CD4-positive, alpha-beta T cell treated with Interferon alpha-2 for 1 hour (primary cell): ENCODE data around the gene FSD1L.

Experiments used
- DNase-seq, 2 donors: peaks; one replicate each; pipeline ENCODE4 v3.0.0-alpha.2; 2020 to 2022

The FSD1L gene

DNA sequence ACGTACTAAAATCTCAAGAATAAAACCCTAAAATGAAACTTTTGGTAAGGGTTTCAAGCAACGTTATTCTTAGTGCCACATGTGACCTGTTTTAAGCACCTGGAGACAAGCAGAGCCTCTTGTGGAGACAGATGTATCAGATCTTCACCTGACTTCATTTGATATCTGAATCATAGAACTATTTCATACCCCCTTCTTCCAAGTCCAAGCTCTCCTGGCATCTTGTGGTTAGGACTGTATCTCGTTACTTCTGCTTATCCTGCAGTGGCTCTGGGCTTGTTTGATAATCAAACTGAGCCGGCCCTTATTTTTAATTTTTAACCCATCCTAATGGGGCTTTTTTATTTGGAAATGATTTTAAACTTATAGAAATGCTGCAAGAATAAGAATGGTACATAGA is 11.1 kb upstream of the FSD1L start:
- no peak for DNase-seq

DNA sequence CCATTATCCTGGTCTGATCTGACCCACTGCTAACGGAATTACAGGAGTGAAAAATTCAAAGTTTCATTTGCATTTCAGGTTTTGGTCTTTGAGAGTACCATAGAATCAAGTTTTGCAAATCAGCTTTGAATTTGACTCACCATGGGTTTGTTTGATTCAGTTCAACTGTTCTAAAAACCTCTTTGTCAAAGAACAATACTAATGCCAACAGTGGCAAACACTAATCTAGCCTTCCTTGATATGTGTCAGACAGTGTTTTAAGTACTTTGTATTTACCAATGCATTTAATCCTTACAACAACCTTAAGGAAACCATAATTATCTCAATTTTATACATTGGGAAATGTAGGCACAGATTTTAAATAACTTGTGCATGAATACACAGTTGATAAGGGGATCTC is 10.1 kb upstream of the FSD1L start:
- no peak for DNase-seq

DNA sequence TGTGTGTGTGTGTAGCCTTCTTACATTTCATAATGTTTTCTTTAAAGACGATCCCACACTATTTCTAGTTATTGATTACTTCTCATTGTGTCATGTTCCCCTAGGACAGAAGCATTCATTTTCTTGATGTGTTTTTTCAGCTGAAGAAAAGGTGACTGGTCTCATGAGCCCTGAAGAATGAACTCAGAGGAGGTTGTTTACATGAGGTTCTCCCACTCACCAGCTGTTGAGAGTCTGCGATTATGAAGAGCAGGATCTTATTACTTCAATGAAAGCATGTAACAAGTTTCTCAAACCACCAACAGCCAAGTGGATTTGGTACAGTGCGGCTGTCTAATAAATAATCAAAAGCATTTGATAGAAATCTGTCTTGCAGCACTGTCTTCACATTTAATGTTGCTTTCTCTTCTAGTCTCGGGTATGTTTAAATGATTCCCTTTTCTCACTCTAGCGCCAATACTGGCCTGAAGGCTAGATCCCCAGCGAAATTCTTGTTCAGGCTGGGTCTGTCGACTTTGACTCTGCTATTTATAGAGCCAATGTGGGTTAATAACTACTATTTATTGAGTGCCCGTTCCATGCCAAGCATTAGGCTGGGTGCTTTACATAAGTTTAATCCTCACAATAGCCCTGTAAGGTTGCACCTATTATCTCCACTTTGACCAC is 9.6 kb upstream of the FSD1L start:
- no peak for DNase-seq

DNA sequence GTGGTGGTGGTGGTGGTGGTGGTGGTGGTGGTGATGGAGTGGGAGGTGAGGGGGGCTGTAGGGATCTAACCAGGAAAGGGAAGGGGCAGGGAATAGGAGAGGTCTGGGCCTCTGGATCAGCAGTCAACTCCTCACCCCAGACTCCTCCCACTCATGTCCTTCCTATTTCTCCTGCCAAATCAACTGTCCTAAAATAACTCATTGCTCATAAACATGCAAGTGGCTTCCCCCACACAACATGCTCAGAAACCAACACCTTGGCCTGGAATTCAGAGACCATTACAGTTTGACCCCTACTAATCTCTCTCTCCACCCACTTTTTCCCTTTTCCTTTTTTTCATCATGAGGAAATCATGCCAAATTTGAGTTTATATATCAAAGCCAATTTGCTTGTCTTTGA is 8.4 kb upstream of the FSD1L start:
- no peak for DNase-seq

DNA sequence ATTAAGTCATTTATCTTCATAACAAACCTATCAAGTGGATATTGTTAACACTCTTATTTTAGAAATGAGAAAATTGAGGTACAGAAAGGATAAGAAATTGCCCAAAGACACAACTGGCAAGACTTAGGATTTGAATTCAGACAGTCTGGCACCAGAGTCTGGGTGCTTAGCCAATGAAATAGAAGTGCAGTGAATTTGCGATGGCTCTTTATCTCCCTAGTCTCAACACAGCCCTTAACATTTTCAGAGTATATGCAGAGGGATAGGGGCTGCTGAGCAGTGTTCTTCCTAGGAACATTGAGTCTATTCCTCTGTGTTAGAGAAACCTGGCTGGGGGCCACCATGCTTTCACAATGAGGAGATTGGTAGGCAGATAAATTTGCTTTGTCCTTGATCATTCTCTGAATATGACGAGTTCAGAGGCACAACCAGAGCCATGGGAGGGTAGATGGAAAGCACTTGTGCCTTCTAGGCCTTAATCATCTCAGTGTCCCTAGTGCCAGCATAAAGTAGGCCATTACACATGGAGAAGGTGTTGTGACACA is 6.1 kb upstream of the FSD1L start:
- DNase-seq = no peak

DNA sequence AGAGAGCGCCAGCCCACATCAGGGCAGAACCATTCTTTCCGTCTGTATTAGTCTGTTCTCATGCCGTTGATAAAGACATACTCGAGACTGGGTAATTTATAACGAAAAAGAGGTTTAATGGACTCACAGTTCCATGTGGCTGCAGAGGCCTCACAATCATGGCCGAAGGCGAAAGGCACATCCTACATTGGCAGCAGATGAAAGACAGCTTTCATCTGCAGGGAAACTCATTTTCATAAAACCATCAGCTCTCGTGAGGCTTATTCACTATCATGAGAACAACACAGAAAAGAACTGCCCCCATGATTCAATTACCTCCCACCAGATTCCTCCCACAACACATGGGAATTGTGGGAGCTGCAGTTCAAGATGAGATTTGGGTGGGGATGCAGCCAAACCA is 4.7 kb upstream of the FSD1L start:
- DNase-seq = no peak

DNA sequence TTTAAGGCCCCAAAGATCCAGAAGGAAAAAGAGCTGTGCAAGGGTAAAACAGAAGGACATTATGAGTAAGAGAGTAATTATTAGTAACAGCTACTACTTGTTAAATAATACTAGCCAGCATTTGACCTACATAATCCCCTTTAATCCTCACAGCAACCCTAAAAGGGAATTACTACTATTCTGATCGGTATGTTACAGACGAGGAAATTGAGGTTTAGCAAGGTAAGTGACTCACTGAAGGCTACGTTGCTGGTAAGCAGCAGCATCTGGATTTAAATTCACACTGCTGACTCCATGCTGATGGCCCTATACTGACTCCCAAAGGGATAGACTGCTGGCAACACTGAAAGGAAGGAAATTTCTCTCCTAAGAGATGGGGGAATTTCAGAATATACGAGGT is 3.7 kb upstream of the FSD1L start:
- DNase-seq = no peak

DNA sequence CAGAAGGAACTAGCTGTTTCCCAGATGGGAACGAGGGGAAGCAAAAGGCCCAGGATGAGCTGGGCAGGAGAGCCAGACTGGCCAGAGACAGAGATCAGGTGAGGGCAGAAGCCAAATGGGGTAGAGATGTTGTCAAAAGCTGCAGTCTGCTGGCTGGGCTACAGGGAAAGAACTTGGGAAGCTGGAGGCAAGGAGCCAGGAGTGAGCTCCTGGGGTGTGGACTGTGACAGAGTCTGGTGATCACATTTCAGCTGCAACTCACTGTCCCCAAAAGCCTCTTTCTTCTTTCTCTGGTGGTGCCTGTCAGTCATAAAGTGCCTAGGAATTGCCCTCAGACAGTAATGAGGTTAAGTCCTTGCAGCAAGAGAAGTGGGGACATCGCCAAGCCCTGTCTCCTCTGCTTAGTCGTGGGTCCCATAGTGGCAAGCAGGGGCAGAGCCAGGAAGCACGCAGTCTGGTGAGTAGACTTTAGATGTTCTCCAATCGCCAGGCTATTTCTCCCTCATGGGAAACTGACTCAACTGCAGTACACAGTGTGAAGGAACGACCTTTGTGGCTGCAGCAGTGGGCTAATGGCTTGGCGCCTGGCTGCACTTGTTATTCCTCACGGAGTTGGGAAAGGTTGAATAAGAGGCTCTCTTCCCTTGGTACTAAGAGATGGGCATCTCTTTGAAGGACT is 2.5 kb upstream of the FSD1L start:
- no peak for DNase-seq

DNA sequence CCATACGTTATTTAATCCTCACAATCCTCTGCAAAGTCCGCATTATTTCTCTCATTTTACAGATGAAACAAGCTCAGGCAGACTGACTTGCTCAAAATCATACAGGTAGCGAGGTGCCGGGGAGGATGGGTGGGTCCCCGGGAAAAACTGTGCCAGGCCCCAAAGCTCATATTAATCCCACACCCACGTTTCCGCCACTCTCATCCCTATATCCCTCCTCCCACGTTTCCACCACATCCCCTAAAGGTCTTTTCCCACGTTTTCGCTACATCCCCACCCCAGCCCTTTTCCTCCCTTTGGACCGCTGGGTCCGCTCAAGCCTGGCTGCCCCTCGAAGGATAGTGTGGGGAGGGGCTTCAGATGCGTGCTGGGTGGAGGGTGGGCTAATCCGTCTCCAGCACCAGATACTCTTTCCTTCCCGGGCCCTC is 434 bp upstream of the FSD1L start:
- no peak for DNase-seq

DNA sequence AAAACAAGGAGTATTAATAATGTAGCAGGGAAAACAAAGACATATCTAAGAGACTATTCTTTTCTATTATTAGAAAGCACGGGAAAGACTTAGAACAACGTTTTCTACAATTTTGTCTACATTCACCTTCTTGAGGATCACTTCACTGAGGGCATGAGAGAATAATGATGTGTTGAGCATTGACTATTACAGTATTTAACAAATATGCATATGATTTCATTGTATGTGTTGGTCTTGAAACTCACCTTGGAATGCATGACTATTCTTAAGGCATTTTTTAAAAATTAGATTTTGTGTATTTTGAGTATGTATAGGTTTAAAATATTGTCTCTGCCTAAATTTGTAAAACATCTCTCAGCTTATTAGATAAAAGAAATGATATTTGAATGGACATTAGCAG is 1.2 kb downstream of the FSD1L start:
- no peak for DNase-seq

DNA sequence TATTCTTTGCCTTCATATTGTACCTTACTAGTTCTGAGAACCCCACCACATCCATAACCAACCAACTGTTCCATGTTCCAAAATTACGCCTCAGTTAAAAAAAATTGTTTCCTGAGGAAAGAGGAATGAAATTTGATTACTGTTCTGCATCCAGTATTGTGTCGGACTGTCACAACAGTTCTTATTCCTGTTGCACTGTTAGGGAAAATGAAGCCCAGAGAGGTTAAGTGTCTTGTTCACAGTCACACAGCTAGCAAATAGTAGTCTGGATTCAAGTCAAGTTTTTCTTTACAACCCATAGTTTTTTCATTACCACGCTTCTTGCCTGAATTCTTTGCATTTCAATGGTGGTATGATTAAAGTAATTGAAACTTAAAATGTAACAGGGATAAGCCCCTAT is 4.4 kb downstream of the FSD1L start:
- no peak for DNase-seq

DNA sequence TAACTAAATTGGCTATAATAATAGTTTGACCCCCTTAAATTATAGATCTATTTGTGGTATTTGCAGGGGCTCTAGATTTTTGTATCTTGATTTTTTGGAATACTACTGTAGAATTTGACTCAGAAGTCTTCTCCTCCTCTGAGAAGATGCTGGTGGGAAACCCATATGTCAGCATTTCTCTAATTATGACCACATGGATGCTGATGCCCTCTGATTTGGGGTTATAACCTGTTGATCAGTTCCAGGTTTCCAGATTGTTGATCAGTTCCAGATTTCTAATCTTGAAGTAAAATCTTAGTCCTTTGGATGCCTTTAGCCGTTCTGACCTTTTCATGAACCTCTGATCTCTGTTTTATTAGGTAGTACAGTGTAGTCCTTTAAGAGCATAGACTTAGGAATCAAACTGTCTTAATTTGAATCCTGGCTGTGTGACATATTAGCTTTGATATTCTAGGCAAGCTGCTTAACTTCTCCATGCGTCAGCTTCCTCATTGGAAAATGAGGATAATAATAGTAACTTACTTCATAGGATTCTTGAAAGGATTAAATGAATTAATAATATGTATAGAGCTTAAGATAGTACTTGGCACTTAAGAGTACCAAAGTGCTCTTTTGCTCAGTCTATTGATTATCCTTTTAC is 8.1 kb downstream of the FSD1L start:
- no peak for DNase-seq

DNA sequence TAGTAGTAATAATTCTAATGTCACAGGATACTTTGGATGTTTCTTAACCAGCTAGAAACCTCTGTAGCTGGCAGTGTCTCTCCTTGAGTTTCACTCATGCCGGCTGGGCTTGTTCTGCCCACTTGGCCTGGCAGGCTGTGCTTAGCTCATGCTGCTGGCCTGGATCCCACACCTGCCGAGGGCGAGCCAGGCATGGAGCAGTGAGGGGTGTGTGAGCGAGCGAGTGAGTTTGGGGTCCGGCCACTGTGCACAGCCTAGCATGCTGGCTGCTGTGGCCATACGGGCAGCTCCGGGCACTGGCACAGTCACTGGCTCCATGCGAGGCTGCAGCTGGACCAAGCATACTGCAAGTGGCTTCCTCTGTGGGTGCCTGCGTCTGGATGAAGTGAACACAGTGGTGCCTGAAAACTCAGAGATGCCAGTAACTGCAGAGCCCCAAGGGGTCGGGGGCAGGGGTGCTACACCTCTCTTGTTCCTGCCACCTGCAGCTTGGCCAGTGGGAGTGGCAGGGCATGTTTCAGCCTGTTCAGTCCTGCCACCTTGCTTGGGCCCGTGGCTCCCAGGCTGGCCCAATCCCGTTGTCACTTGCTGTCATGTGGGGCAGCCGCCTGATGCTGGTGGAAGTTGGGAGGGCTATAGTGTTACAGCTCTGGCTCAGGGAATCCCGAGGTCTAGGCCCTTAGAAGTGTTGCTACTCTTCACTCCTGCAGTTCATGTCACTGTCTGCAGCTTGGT is 9.9 kb downstream of the FSD1L start:
- DNase-seq = no peak

DNA sequence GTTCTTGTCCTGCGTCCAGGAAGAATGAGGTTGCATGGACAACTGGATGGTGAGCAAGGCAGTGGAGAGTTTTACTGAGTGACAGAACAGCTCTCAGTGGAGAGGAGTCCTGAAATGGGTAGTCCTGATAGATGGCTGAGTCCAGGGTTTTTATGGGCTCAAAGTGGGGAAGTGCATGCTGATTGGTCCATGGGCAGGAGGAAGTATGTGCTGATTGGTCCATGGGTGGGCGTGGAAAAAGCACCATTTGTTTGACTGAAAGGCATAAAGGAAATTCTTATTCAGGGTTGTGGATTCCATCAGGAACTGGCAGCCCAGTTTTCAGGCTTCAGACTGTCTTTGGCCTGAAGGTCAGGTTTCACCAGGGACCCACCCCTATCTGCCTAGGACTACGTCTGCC is 10.6 kb downstream of the FSD1L start:
- DNase-seq = no peak

DNA sequence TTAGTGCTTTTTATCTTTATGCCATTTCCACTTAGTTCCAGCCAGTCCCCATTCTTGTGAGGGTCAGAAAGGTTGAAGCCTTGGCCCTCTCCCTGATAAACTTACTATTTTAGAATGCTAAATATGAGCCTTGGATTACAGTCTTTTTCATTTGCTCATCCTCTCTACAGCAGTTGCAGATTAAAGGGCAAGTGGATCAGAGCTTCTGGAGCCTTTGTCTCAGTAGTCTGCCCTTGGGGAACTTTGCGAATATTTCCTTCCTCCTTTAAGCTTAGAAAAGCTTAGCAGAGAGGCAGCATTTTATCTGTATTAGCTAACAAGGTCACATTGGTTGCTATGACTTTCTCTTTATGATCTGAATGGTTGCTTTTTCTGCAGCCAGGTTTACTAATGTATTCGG is 11.5 kb downstream of the FSD1L start:
- DNase-seq = no peak

DNA sequence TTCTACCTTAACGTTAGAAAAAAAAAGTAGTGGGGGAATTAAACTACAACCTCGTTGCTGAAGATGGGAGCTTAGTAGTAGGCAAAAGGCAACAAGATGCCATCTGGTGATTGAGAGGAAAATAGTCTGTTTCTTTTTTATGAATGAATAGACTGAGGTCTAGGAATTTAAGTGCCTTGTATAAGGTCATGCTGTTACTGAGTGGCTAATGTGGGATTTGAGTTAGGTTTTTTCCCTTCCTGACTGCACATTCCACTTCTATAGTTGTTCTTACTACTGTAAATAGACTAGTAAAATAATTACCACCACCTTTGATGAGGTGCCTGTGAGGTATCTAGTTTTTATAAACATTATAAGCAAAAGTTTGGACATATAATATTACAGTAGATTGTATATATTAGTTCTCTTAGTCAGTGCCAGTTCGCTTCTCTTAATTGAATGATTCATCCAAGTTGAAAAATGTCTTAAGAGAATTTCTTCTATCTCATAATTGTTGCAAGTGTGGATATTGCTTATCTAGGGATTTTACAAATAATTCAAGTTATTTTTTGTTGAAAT is 19.1 kb downstream of the FSD1L start:
- no peak for DNase-seq

DNA sequence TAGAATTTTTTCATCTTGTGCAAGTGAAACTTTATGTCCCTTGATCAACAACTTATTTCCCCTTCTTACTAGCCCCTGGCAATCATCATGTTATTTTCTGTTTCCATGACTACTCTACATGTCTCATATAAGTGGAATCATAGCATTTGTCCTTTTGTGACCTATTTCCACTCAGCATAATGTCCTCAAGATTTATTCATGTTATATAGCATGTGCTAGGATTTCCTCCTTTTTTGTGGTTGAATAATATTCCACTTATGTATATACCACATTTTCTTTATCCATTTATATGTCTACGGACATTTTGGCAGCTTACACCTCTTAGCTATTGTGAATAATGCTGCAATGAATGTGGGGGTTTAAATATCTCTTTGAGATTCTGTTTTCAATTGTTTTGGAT is 21.0 kb downstream of the FSD1L start:
- no peak for DNase-seq

DNA sequence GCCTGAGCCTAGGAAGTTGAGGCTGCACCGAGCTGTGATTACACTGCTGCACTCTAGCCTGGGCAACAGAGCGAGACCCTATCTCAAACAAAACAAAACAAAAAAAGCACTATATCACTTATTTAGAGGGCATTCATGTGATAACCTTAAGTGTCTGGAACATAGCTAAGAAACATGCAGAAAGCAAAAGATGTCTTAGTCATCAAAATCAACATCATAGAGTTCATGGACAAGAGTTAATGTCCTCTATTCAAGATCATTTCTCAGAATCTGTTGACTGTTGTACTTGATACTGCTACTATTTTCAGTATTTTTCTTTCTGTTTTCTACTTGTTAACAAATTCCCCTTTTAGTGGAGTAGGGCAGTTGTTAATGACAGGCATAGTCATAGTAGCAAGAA is 25.4 kb downstream of the FSD1L start:
- no peak for DNase-seq

DNA sequence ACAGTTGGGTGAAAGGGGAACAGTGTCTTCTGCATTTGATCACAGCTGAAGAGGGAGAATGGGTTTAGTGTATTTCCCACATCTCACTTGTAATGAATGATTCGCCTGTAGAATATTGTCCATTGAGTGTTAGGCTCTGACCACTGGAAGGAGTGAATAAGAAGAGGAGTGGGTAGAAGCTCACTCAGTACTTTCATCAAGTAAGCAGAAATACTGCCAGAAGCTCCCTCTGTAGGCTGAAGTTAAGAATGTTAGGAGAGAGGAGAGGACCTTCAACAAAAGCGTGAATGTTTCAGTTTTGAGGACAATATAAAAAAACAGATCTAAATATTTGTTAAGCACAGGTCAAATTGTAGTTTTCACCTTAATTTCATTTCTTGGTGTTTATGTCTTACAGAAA is 27.5 kb downstream of the FSD1L start:
- DNase-seq = no peak

DNA sequence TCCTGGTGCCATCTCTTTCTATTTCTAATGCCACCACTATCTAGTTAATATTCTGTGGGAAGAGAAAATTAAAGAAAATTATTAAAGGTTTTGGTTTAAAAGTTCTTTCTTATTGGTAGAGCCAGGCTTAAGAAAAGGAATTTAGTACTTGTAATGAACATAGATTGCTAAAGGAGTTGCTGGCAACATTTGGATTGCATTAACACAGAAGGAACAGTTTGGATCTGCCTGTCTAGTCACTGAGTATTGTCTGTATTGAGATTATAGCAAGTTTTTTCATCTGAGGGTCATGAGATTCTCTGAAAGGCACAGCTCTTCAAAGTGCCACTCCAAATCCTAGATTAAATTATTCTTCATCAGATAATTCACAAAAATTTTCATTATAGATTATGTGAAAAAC is 32.0 kb downstream of the FSD1L start:
- DNase-seq = no peak

DNA sequence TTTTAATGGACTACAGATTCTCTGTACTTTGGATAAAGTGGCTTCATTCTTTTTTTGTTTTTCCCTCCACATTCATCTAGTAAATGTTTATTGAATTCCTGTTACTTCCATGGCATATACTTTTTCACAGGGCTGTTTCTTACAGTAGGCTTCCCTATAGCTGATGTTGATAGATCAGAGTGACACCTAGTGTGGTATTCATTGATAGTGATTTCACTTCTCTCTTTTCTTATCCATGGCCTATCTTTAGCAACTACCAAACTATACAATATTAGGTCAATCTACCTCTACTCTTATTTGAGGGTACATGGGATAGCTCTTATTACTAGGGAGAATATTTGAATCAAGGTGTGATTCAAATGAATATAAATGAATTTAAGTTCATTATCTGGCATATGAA is 35.8 kb downstream of the FSD1L start:
- no peak for DNase-seq

DNA sequence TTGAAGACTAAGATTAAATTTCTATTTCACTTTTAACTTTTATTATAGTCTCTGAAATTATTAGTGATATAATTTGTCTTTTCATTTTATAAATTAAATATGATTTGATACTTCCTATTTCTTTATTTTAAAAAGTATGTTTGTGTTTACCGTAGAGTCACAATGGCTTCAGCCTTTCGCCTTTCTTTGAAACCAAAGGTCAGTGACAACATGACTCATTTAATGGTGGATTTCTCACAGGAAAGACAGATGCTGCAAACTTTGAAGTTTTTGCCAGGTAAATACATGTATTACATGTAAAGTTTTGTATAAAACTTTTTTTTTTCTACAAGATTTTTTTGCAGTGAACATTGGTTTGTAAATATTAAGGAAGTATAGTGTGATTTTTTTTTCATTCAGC is 36.4 kb downstream of the FSD1L start:
- no peak for DNase-seq

DNA sequence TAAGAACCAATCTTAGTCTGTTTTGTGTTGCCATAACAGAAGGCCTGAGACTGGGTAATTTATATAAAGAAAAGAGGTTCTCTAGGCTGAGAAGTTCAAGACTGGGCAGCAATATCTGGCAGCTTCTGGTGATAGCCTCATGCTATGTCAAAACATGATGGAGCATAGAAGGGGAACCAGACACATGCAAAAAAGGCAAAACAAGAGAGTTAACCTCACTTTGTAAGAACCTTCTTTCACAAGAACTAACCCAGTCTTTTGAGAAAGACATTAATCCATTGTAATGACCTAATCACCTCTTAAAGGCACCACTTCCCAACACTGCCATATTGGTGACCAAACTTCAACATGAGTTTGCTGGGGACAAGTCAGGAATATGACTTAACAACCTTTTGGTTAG is 37.3 kb downstream of the FSD1L start:
- DNase-seq = no peak
